Suprapubic skin (tissue), 4 donors: Measurements from ENCODE around the gene RAPGEF2. TPM values are rescaled to one million over a fixed set of nuclear protein-coding genes. Genes with fewer than 3 reads are reported as not detected.

Source experiments
- DNase-seq, 2 donors: peaks; one replicate each; pipeline ENCODE4 v3.0.0-alpha.2; 2019; ENCODE audit warnings: low spot score in 2 of 2
- H3K27ac ChIP-seq: fragments of 200-600 bp; sonication (generic); one replicate; pipeline ENCODE4 v1.5.1; 2019
- H3K27me3 ChIP-seq: fragments of 200-600 bp; sonication (generic); one replicate; pipeline ENCODE4 v1.5.1; 2019
- H3K36me3 ChIP-seq: fragments of 200-600 bp; sonication (generic); one replicate; pipeline ENCODE4 v1.5.1; 2019
- H3K4me1 ChIP-seq: fragments of 200-600 bp; sonication (generic); one replicate; pipeline ENCODE4 v1.5.1; 2019
- H3K4me3 ChIP-seq: fragments of 200-600 bp; sonication (generic); one replicate; pipeline ENCODE4 v1.5.1; 2019; ENCODE audit warnings: mild to moderate bottlenecking
- H3K9me3 ChIP-seq: fragments of 200-600 bp; sonication (generic); one replicate; pipeline ENCODE4 v1.5.1; 2019
- CTCF ChIP-seq, 2 donors: fragments of 200-600 bp in 1 of 2; fragments of 450-650 bp in 1 of 2; sonication (generic) in 1 of 2; IDR thresholded peaks; one replicate each; pipeline ENCODE4 v1.5.1; 2016 to 2019; ENCODE audit warnings: antibody characterized with exemption in 2 of 2, mild to moderate bottlenecking in 1 of 2, moderate library complexity in 1 of 2
- EP300 ChIP-seq: sonication (generic); formaldehyde crosslinking; IDR thresholded peaks from one replicate; pipeline ENCODE4 v1.6.1; 2017; ENCODE audit warnings: antibody characterized with exemption
- POLR2A ChIP-seq, 2 donors: fragments of 450-650 bp; IDR thresholded peaks; one replicate each; pipeline ENCODE4 v1.6.1; 2017; ENCODE audit warnings: antibody characterized with exemption in 2 of 2, mild to moderate bottlenecking in 2 of 2, moderate library complexity in 2 of 2
- POLR2AphosphoS5 ChIP-seq, 3 donors: sonication (generic); formaldehyde crosslinking; IDR thresholded peaks; one replicate each; pipeline ENCODE4 v1.6.1; 2017; ENCODE audit warnings: antibody characterized with exemption in 3 of 3
- WGBS: methylation state at CpG from one replicate; pipeline ENCODE4 v1.1.5; 2018; 5-methylcytosine and 5-hydroxymethylcytosine counted together
- total RNA-seq, 4 donors: library from RNA; depleted of rRNA; stranded (reverse); fragments of >200 nt; gene quantifications; one replicate each; pipeline ENCODE4 v1.1.0, GENCODE V29; 2016

Gene RAPGEF2
- total RNA-seq, 4 donors from 2014 or later = 31.3 to 62.4 (median 43.5) TPM

- no peaks in the 10 kb centered on the region for H3K27me3 ChIP-seq
- WGBS = 91% methylated on average over 2 of the region's 2 CpGs
- H3K9me3 ChIP-seq = no peaks in the 10 kb centered on the region
- no peaks in the 10 kb centered on the region for H3K36me3 ChIP-seq
- no peak overlapping the region for H3K27ac ChIP-seq
- DNase-seq = no peak
- H3K4me1 ChIP-seq = no peaks in the 10 kb centered on the region
- TF ChIP-seq CTCF (IDR thresholded peaks at IDR 0.05) (no peak), POLR2AphosphoS5 (IDR thresholded peaks at IDR 0.05) (no peak), EP300 (no peak), POLR2A (IDR thresholded peaks at IDR 0.05) (no peak)
- H3K4me3 ChIP-seq = no peak overlapping the region
These were observed 187.6 kb downstream of the RAPGEF2 start for GRCh38 chr4:159290321-159291030.

- DNase-seq = no peak
- no peaks in the 10 kb centered on the region for H3K36me3 ChIP-seq
- no peak overlapping the region for H3K4me3 ChIP-seq
- no peak overlapping the region for H3K27ac ChIP-seq
- H3K27me3 ChIP-seq = no peaks in the 10 kb centered on the region
- 91% methylated on average over 3 of the region's 3 CpGs for WGBS
- no peak for TF ChIP-seq CTCF (IDR thresholded peaks at IDR 0.05)
- TF ChIP-seq POLR2A (IDR thresholded peaks at IDR 0.05) = no peak
- TF ChIP-seq POLR2AphosphoS5 (IDR thresholded peaks at IDR 0.05) = no peak
- no peak for TF ChIP-seq EP300
- no peaks in the 10 kb centered on the region for H3K9me3 ChIP-seq
- no peaks in the 10 kb centered on the region for H3K4me1 ChIP-seq
These were observed 188.3 kb downstream of the RAPGEF2 start for GRCh38 chr4:159291176-159291575.

GRCh38 chr4:159292137-159292896, 189.4 kb downstream of the RAPGEF2 start:
- Histone ChIP-seq H3K27ac (no peak overlapping the region), H3K9me3 (no peaks in the 10 kb centered on the region), H3K4me1 (peaks cover 7% of the 10 kb centered on the region), H3K27me3 (no peaks in the 10 kb centered on the region), H3K4me3 (no peak overlapping the region), H3K36me3 (no peaks in the 10 kb centered on the region)
- 89% methylated on average over 4 of the region's 4 CpGs for WGBS
- DNase-seq = no peak
- no peak for TF ChIP-seq CTCF (IDR thresholded peaks at IDR 0.05)

GRCh38 chr4:159293811-159294515, 191.1 kb downstream of the RAPGEF2 start:
- Histone ChIP-seq H3K4me3 (no peak overlapping the region), H3K9me3 (no peaks in the 10 kb centered on the region), H3K27ac (no peak overlapping the region), H3K27me3 (no peaks in the 10 kb centered on the region), H3K4me1 (peaks cover 14% of the 10 kb centered on the region), H3K36me3 (no peaks in the 10 kb centered on the region)
- no peak for DNase-seq
- WGBS = 95% methylated on average over 9 of the region's 9 CpGs
- TF ChIP-seq EP300 (no peak), POLR2A (IDR thresholded peaks at IDR 0.05) (no peak), CTCF (IDR thresholded peaks at IDR 0.05) (no peak), POLR2AphosphoS5 (IDR thresholded peaks at IDR 0.05) (no peak)

GRCh38 chr4:159296061-159296460, 193.2 kb downstream of the RAPGEF2 start:
- no peaks in the 10 kb centered on the region for H3K9me3 ChIP-seq
- H3K4me3 ChIP-seq = no peak overlapping the region
- H3K27ac ChIP-seq = no peak overlapping the region
- DNase-seq = no peak
- TF ChIP-seq CTCF (IDR thresholded peaks at IDR 0.05) = no peak
- no peak for TF ChIP-seq POLR2AphosphoS5 (IDR thresholded peaks at IDR 0.05)
- TF ChIP-seq POLR2A (IDR thresholded peaks at IDR 0.05) = no peak
- TF ChIP-seq EP300 = no peak
- no peaks in the 10 kb centered on the region for H3K27me3 ChIP-seq
- H3K36me3 ChIP-seq = no peaks in the 10 kb centered on the region
- H3K4me1 ChIP-seq = peaks cover 14% of the 10 kb centered on the region
